GM21723 (cell line): Measurements from ENCODE around the gene CABP4.

ENCODE experiments used
- ATAC-seq: cut with Tn5 transposase; IDR thresholded peaks from one replicate; pipeline ENCODE4 v1.9.1; 2021; ENCODE audit warnings: mild to moderate bottlenecking, moderate library complexity; ENCODE audit not compliant: unreplicated experiment

The CABP4 gene

GRCh38 chr11:67435031-67435726, 20.0 kb upstream of the CABP4 start:
- ATAC-seq, result no peak

- ATAC-seq, result no peak
Measured at GRCh38 chr11:67435727-67436458, 19.3 kb upstream of the CABP4 start.

GRCh38 chr11:67436459-67437081, 18.6 kb upstream of the CABP4 start:
- ATAC-seq, result peak; percentile 33

- ATAC-seq, result no peak
Measured at GRCh38 chr11:67437082-67437808, 17.9 kb upstream of the CABP4 start, which contains the start of gene PTPRCAP. Gene PTPRCAP, minus strand, starts transcription at chr11:67437682. Its CDS starts 63 bp downstream, at chr11:67437619.

GRCh38 chr11:67437809-67438157, 17.4 kb upstream of the CABP4 start:
- ATAC-seq, result no peak

GRCh38 chr11:67438158-67438902, 16.8 kb upstream of the CABP4 start:
- no peak for ATAC-seq

GRCh38 chr11:67439321-67440228, 15.6 kb upstream of the CABP4 start:
- no peak for ATAC-seq

GRCh38 chr11:67440229-67441097, 14.7 kb upstream of the CABP4 start:
- ATAC-seq, result no peak

GRCh38 chr11:67441098-67441563, 14.0 kb upstream of the CABP4 start:
- ATAC-seq, result no peak

- ATAC-seq, result no peak
Measured at GRCh38 chr11:67441731-67442351, 13.3 kb upstream of the CABP4 start.

- no peak for ATAC-seq
Measured at GRCh38 chr11:67442504-67443404, 12.4 kb upstream of the CABP4 start.

GRCh38 chr11:67445515-67445914, 9.6 kb upstream of the CABP4 start:
- no peak for ATAC-seq

- ATAC-seq, result no peak
Measured at GRCh38 chr11:67448220-67448609, 6.9 kb upstream of the CABP4 start.

- no peak for ATAC-seq
Measured at GRCh38 chr11:67449116-67449844, 5.9 kb upstream of the CABP4 start.

- no peak for ATAC-seq
Measured at GRCh38 chr11:67450796-67451657, 4.1 kb upstream of the CABP4 start.

- no peak for ATAC-seq
Measured at GRCh38 chr11:67451658-67451976, 3.5 kb upstream of the CABP4 start.
